Left lung (tissue), 10 donors: ENCODE measurements around the gene MTX1. TPM values are rescaled to one million over a fixed set of nuclear protein-coding genes. Genes with fewer than 3 reads are reported as not detected.

Source experiments
- ATAC-seq: fragments of 200-7000 bp; cut with Tn5 transposase; one replicate; pipeline ENCODE4 v1.9.1; 2020; ENCODE audit warnings: moderate library complexity
- DNase-seq, 4 donors: peaks; one replicate each; pipeline ENCODE4 v3.0.0-alpha.2; 2013 to 2020
- H3K27ac ChIP-seq, 2 donors: fragments of 200-600 bp; sonication (generic) in 1 of 2; one replicate each; pipeline versions ENCODE4 v1.5.0 to v1.8.0; 2020 to 2021
- H3K27me3 ChIP-seq, 2 donors: fragments of 200-600 bp; sonication (generic) in 1 of 2; one replicate each; pipeline versions ENCODE4 v1.5.0 to v1.8.0; 2020 to 2021
- H3K36me3 ChIP-seq, 2 donors: fragments of 200-600 bp; sonication (generic) in 1 of 2; one replicate each; pipeline versions ENCODE4 v1.5.0 to v1.8.0; 2020 to 2021
- H3K4me1 ChIP-seq, 2 donors: fragments of 200-600 bp; one replicate each; pipeline ENCODE4 v1.8.0; 2021
- H3K4me3 ChIP-seq, 2 donors: fragments of 200-600 bp; sonication (generic) in 1 of 2; one replicate each; pipeline versions ENCODE4 v1.5.0 to v1.8.0; 2020 to 2021; ENCODE audit warnings: mild to moderate bottlenecking in 1 of 2
- H3K9me3 ChIP-seq, 2 donors: fragments of 200-600 bp; sonication (generic) in 1 of 2; one replicate each; pipeline versions ENCODE4 v1.5.0 to v1.8.0; 2020 to 2021
- intact Hi-C, 2 donors: fragments of 100-400 bp; cut with DNase I; formaldehyde crosslinking; loops; one replicate each; pipeline versions ENCODE4 v1.11.2 to v1.14.2; 2022
- polyA plus RNA-seq, 6 donors: library from polyadenylated mRNA; unstranded; fragments of 120-200 nt; gene quantifications; one replicate each; pipeline ENCODE4 v1.2.1, GENCODE V29; 2013; ENCODE audit not compliant: insufficient read length in 6 of 6
- total RNA-seq, 2 donors: library from RNA; stranded (reverse); fragmentation: NEBNext Ultra II Directional; extraction: Animal tissue kit (Norgen Biotek cat#: 25700); gene quantifications; one replicate each; pipeline ENCODE4 v1.2.1, GENCODE V29; 2021
- TF ChIP-seq, protein P1 (sequence below), 2 donors: fragments of 200-600 bp; sonication (generic) in 1 of 2; IDR thresholded peaks; one replicate each; pipeline versions ENCODE4 v1.5.0 to v1.8.0; 2021; ENCODE audit warnings: antibody characterized with exemption in 2 of 2
- donor health status: DM: no; HTN: yes; CAD: no.
- donor health status: DM: no; HTN: no; CAD: no.

The MTX1 gene
- total and polyA plus RNA-seq, 8 donors: 28.6 to 45.5 (median 31.1) TPM

DNA sequence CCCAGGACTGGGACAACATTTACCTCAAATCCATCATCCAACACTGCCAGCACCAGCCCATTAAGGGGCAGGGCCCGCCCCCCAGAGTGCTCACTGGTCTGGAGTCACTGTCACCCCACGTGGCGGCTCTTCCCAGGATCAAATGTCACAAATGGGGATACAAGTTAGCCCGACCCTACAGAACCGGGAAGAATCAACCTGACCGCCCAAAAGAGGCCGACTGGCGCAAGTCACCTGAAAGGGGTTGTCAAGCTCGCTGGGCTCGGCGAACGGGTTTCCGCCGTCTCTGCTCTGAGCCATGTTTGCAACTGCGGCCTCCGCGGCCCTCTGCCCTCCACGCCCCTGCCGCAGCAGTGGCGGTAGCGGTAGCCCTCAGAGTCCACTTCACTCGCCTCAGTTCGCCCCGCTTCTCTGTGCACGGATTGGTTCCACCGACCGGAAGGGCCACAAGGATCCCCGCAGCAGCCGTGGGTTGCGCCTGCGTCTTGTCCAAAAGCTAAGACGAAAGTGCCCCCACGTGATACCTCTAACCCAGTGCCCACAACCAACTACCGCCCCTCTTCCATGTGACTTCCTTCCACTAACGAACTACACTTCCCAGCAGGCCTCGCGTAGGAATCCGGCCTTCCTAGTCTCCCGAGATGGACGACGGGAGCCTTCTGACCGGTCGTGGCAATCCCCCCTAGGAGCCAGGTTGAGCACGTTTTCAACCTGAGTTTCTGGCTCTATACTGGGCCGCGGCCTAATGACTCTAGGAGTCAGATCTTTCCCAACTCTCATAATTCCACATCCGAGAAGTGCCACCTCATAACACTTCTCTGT lies 53.6 kb downstream of the MTX1 start, which contains the start of gene SCAMP3:
TSS of gene SCAMP3 (minus strand) at position 509 of the 822 bp plus-strand sequence. CDS start at position 300, 209 bp downstream.
- H3K27me3 ChIP-seq: no peaks in the 10 kb centered on the region
- peak within 1 kb of the TSS; percentile 73 to 85 for H3K27ac ChIP-seq
- H3K4me1 ChIP-seq: peaks cover 7 to 22% of the 10 kb centered on the region in 2 donors
- H3K36me3 ChIP-seq: peaks cover 0 to 77% of the 10 kb centered on the region in 2 donors
- intact Hi-C loops: no loop called here
- no peaks in the 10 kb centered on the region for H3K9me3 ChIP-seq
- H3K4me3 ChIP-seq: peak within 1 kb of the TSS; percentile 77 to 94
- DNase-seq (peak; percentile 93 to 97 (median 96)), ATAC-seq (peak; percentile 98)
- TF ChIP-seq, protein P1, sequence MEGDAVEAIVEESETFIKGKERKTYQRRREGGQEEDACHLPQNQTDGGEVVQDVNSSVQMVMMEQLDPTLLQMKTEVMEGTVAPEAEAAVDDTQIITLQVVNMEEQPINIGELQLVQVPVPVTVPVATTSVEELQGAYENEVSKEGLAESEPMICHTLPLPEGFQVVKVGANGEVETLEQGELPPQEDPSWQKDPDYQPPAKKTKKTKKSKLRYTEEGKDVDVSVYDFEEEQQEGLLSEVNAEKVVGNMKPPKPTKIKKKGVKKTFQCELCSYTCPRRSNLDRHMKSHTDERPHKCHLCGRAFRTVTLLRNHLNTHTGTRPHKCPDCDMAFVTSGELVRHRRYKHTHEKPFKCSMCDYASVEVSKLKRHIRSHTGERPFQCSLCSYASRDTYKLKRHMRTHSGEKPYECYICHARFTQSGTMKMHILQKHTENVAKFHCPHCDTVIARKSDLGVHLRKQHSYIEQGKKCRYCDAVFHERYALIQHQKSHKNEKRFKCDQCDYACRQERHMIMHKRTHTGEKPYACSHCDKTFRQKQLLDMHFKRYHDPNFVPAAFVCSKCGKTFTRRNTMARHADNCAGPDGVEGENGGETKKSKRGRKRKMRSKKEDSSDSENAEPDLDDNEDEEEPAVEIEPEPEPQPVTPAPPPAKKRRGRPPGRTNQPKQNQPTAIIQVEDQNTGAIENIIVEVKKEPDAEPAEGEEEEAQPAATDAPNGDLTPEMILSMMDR (IDR thresholded peaks at IDR 0.05): no peak

DNA sequence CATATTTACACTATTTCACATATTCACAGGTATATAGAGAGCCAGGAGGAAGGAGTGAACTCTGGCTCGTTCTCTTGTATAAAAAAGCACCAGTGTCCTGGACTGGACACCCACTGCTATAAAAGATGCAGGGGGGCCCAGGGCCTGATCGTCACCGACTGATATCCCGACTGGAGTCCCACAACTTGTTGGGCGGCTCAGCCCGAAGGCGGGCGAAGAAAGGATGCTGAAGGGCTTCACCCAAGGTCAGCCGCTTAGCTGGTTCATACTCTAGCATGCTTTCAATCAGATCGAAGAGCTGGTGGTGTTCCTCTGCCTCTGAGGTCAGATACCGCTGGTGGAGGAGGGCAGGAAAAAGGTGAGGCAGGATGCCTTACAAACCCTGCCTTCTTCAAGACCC lies 54.6 kb downstream of the MTX1 start:
- TF ChIP-seq, protein P1 (IDR thresholded peaks at IDR 0.05): no peak
- Histone ChIP-seq H3K4me3 (no peak overlapping the region), H3K4me1 (peaks cover 7 to 22% of the 10 kb centered on the region in 2 donors), H3K27ac (no peak overlapping the region), H3K27me3 (no peaks in the 10 kb centered on the region), H3K9me3 (no peaks in the 10 kb centered on the region), H3K36me3 (peaks cover 0 to 77% of the 10 kb centered on the region in 2 donors)
- no peak for DNase-seq
- ATAC-seq: no peak
- intact Hi-C loops: no loop called here

Other genes starting within 250 kb of the MTX1 start
- gene PYGO2, start 246.9 kb upstream of the MTX1 start, total RNA-seq: 10 to 100 TPM; 26.6 to 30.9 TPM
- 10 to 100 TPM; 35.8 to 42.9 (median 39.5) TPM for gene PYGO2, start 246.9 kb upstream of the MTX1 start, polyA plus RNA-seq
- 100 to 1,000 TPM; 134 to 144 TPM for gene SHC1, start 237.9 kb upstream of the MTX1 start, total RNA-seq
- gene SHC1, start 237.9 kb upstream of the MTX1 start, polyA plus RNA-seq: 100 to 1,000 TPM; 120 to 148 (median 127) TPM
- gene CKS1B, start 234.0 kb upstream of the MTX1 start, total RNA-seq: 10 to 100 TPM; 29.7 to 40.8 TPM
- gene CKS1B, start 234.0 kb upstream of the MTX1 start, polyA plus RNA-seq: 100 to 1,000 TPM in 3 of 6 donors, 10 to 100 TPM in 3; 86.0 to 141 (median 100) TPM
- gene FLAD1, start 225.4 kb upstream of the MTX1 start, total RNA-seq: 10 to 100 TPM; 26.4 to 39.9 TPM
- 10 to 100 TPM; 26.6 to 38.8 (median 30.2) TPM for gene FLAD1, start 225.4 kb upstream of the MTX1 start, polyA plus RNA-seq
- gene LENEP, start 215.1 kb upstream of the MTX1 start, total RNA-seq: under 1 TPM in 1 of 2 donors, not detected in 1; 0.52 TPM
- 1 to 10 TPM in 3 of 6 donors, under 1 TPM in 3; 0.64 to 1.8 (median 0.92) TPM for gene LENEP, start 215.1 kb upstream of the MTX1 start, polyA plus RNA-seq
- 100 to 1,000 TPM in 1 of 2 donors, 10 to 100 TPM in 1; 60.5 to 104 TPM for gene ZBTB7B, start 205.9 kb upstream of the MTX1 start, total RNA-seq
- gene ZBTB7B, start 205.9 kb upstream of the MTX1 start, polyA plus RNA-seq: 10 to 100 TPM; 14.4 to 21.7 (median 17.0) TPM
- gene DCST2, start 174.9 kb upstream of the MTX1 start, total RNA-seq: 1 to 10 TPM in 1 of 2 donors, under 1 TPM in 1; 0.60 to 1.3 TPM
- gene DCST2, start 174.9 kb upstream of the MTX1 start, polyA plus RNA-seq: 1 to 10 TPM; 1.9 to 2.5 (median 2.2) TPM
- gene DCST1, start 174.9 kb upstream of the MTX1 start, total RNA-seq: not detected
- under 1 TPM; 0.57 to 0.87 (median 0.79) TPM for gene DCST1, start 174.9 kb upstream of the MTX1 start, polyA plus RNA-seq
- 100 to 1,000 TPM; 116 to 172 TPM for gene ADAM15, start 157.4 kb upstream of the MTX1 start, total RNA-seq
- 100 to 1,000 TPM in 1 of 6 donors, 10 to 100 TPM in 5; 54.4 to 105 (median 74.6) TPM for gene ADAM15, start 157.4 kb upstream of the MTX1 start, polyA plus RNA-seq
- gene EFNA4, start 145.0 kb upstream of the MTX1 start, total RNA-seq: 10 to 100 TPM in 1 of 2 donors, 1 to 10 TPM in 1; 8.6 to 11.2 TPM
- gene EFNA4, start 145.0 kb upstream of the MTX1 start, polyA plus RNA-seq: 10 to 100 TPM; 19.1 to 23.1 (median 22.6) TPM
- 1 to 10 TPM; 1.1 to 2.0 TPM for gene EFNA3, start 129.9 kb upstream of the MTX1 start, total RNA-seq
- 1 to 10 TPM; 2.6 to 4.8 (median 3.9) TPM for gene EFNA3, start 129.9 kb upstream of the MTX1 start, polyA plus RNA-seq
- 100 to 1,000 TPM in 1 of 2 donors, 10 to 100 TPM in 1; 63.7 to 148 TPM for gene EFNA1, start 80.8 kb upstream of the MTX1 start, total RNA-seq
- 100 to 1,000 TPM in 3 of 6 donors, 10 to 100 TPM in 3; 83.5 to 105 (median 98.4) TPM for gene EFNA1, start 80.8 kb upstream of the MTX1 start, polyA plus RNA-seq
- 10 to 100 TPM; 46.6 to 64.6 TPM for gene SLC50A1, start 72.8 kb upstream of the MTX1 start, total RNA-seq
- 10 to 100 TPM; 31.9 to 41.6 (median 34.5) TPM for gene SLC50A1, start 72.8 kb upstream of the MTX1 start, polyA plus RNA-seq
- gene DPM3, start 68.2 kb upstream of the MTX1 start, total RNA-seq: 10 to 100 TPM; 63.1 to 91.0 TPM
- 10 to 100 TPM; 19.6 to 30.7 (median 27.3) TPM for gene DPM3, start 68.2 kb upstream of the MTX1 start, polyA plus RNA-seq
- gene KRTCAP2, start 35.4 kb upstream of the MTX1 start, total RNA-seq: 100 to 1,000 TPM; 176 to 184 TPM
- gene KRTCAP2, start 35.4 kb upstream of the MTX1 start, polyA plus RNA-seq: 100 to 1,000 TPM in 4 of 6 donors, 10 to 100 TPM in 2; 93.9 to 116 (median 110) TPM
- gene TRIM46, start 34.8 kb upstream of the MTX1 start, total RNA-seq: under 1 TPM; 0.45 to 0.73 TPM
- 1 to 10 TPM; 3.6 to 6.2 (median 4.6) TPM for gene TRIM46, start 34.8 kb upstream of the MTX1 start, polyA plus RNA-seq
- gene THBS3, start 798 bp upstream of the MTX1 start, total RNA-seq: 10 to 100 TPM; 30.6 to 41.8 TPM
- gene THBS3, start 798 bp upstream of the MTX1 start, polyA plus RNA-seq: 10 to 100 TPM; 33.1 to 51.0 (median 44.6) TPM
- 10 to 100 TPM; 23.2 to 33.5 TPM for gene ENTREP3, start 46.8 kb downstream of the MTX1 start, total RNA-seq
- gene ENTREP3, start 46.8 kb downstream of the MTX1 start, polyA plus RNA-seq: 10 to 100 TPM; 17.1 to 24.4 (median 20.1) TPM
- 10 to 100 TPM; 63.1 to 85.3 TPM for gene SCAMP3, start 53.7 kb downstream of the MTX1 start, total RNA-seq
- 10 to 100 TPM; 45.8 to 62.2 (median 53.1) TPM for gene SCAMP3, start 53.7 kb downstream of the MTX1 start, polyA plus RNA-seq
- gene CLK2, start 64.8 kb downstream of the MTX1 start, total RNA-seq: 10 to 100 TPM; 45.4 to 55.2 TPM
- 10 to 100 TPM; 70.0 to 94.8 (median 78.8) TPM for gene CLK2, start 64.8 kb downstream of the MTX1 start, polyA plus RNA-seq
- gene HCN3, start 68.8 kb downstream of the MTX1 start, total RNA-seq: 1 to 10 TPM; 2.4 to 3.8 TPM
- 10 to 100 TPM in 2 of 6 donors, 1 to 10 TPM in 4; 8.1 to 11.7 (median 8.6) TPM for gene HCN3, start 68.8 kb downstream of the MTX1 start, polyA plus RNA-seq
- not detected for gene PKLR, start 92.7 kb downstream of the MTX1 start, total RNA-seq
- under 1 TPM in 4 of 6 donors, not detected in 2; 0.07 to 0.21 (median 0.14) TPM for gene PKLR, start 92.7 kb downstream of the MTX1 start, polyA plus RNA-seq
- 100 to 1,000 TPM; 206 to 411 TPM for gene FDPS, start 100.2 kb downstream of the MTX1 start, total RNA-seq
- gene FDPS, start 100.2 kb downstream of the MTX1 start, polyA plus RNA-seq: 100 to 1,000 TPM; 166 to 213 (median 184) TPM
- gene RUSC1, start 112.2 kb downstream of the MTX1 start, total RNA-seq: 10 to 100 TPM; 36.2 to 42.8 TPM
- gene RUSC1, start 112.2 kb downstream of the MTX1 start, polyA plus RNA-seq: 10 to 100 TPM; 32.7 to 43.3 (median 36.7) TPM